ENCODE results near the gene CEACAM19. TPM values are rescaled to one million over a fixed set of nuclear protein-coding genes. Genes with fewer than 3 reads are reported as not detected.
A peak's percentile ranks its signal among the peaks of the same experiment; 100 is the strongest.

Gene CEACAM19
- total and polyA plus RNA-seq, 9 of the 15 experiments (the other 6 are each of a cell fraction or from before 2014, with no cell fraction given), result 0.15 to 0.30 (median 0.23) TPM; not detected in 5

DNA sequence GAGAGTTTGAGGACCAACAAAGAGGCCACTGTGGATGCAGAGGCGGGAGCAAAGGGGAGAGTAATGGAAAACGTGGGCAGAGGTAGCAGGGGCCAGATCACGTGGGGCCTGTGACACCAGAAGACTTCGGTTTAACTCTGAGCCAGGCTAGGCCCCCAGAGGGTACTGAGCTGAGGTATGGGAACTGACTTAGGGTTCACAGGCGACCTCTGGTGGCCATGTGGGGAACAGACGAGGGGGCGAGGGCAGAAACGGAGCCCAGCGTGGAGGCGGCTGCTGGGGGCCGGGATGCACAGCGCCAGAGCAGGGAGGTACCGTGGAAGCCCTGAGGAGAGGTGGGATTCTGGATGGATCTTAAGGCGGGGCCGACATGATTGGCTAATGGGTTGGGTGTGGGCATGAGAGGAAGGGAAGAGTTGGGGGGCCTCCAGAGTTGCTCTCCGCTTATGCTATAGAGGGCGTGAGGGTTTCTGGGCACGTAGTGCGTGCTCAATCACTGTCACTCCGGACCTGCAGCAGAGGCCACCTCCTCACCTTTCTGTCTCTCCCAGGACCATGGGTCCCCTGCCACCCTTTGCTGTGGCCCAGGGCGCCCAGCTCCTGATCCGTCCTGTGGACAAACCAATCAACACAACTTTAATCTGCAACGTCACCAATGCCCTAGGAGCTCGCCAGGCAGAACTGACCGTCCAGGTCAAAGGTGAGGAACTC, 13.9 kb upstream of the CEACAM19 start (continued):
- no peak for TF ChIP-seq ATF1 (CRISPR knock-in tag; IDR thresholded peaks at IDR 0.05)
- TF ChIP-seq ATF1 (tag; IDR thresholded peaks at IDR 0.05), result no peak
- no peak for TF ChIP-seq HNRNPLL (IDR thresholded peaks at IDR 0.05; ENCODE audit: low read depth, low read length, poor library complexity, severe bottlenecking)
- TF ChIP-seq, protein P1, sequence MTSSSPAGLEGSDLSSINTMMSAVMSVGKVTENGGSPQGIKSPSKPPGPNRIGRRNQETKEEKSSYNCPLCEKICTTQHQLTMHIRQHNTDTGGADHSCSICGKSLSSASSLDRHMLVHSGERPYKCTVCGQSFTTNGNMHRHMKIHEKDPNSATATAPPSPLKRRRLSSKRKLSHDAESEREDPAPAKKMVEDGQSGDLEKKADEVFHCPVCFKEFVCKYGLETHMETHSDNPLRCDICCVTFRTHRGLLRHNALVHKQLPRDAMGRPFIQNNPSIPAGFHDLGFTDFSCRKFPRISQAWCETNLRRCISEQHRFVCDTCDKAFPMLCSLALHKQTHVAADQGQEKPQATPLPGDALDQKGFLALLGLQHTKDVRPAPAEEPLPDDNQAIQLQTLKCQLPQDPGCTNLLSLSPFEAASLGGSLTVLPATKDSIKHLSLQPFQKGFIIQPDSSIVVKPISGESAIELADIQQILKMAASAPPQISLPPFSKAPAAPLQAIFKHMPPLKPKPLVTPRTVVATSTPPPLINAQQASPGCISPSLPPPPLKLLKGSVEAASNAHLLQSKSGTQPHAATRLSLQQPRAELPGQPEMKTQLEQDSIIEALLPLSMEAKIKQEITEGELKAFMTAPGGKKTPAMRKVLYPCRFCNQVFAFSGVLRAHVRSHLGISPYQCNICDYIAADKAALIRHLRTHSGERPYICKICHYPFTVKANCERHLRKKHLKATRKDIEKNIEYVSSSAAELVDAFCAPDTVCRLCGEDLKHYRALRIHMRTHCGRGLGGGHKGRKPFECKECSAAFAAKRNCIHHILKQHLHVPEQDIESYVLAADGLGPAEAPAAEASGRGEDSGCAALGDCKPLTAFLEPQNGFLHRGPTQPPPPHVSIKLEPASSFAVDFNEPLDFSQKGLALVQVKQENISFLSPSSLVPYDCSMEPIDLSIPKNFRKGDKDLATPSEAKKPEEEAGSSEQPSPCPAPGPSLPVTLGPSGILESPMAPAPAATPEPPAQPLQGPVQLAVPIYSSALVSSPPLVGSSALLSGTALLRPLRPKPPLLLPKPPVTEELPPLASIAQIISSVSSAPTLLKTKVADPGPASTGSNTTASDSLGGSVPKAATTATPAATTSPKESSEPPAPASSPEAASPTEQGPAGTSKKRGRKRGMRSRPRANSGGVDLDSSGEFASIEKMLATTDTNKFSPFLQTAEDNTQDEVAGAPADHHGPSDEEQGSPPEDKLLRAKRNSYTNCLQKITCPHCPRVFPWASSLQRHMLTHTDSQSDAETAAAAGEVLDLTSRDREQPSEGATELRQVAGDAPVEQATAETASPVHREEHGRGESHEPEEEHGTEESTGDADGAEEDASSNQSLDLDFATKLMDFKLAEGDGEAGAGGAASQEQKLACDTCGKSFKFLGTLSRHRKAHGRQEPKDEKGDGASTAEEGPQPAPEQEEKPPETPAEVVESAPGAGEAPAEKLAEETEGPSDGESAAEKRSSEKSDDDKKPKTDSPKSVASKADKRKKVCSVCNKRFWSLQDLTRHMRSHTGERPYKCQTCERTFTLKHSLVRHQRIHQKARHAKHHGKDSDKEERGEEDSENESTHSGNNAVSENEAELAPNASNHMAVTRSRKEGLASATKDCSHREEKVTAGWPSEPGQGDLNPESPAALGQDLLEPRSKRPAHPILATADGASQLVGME (CRISPR knock-in tag; IDR thresholded peaks at IDR 0.05), result 0 out of 2 replicates have a peak, but pooled peaks have one; percentile 14
- no peak for TF ChIP-seq POLR2AphosphoS5 (IDR thresholded peaks at IDR 0.05; ENCODE audit: control insufficient read depth, insufficient read depth, low read depth, low read length)
- TF ChIP-seq, protein P2, sequence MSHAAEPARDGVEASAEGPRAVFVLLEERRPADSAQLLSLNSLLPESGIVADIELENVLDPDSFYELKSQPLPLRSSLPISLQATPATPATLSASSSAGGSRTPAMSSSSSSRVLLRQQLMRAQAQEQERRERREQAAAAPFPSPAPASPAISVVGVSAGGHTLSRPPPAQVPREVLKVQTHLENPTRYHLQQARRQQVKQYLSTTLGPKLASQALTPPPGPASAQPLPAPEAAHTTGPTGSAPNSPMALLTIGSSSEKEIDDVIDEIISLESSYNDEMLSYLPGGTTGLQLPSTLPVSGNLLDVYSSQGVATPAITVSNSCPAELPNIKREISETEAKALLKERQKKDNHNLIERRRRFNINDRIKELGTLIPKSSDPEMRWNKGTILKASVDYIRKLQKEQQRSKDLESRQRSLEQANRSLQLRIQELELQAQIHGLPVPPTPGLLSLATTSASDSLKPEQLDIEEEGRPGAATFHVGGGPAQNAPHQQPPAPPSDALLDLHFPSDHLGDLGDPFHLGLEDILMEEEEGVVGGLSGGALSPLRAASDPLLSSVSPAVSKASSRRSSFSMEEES (CRISPR knock-in tag; IDR thresholded peaks at IDR 0.05), result peak; percentile 53; the same call in 1 of the 2 replicates
- no peak for TF ChIP-seq KAT2B (IDR thresholded peaks at IDR 0.05; ENCODE audit: low read depth, low read length)
- TF ChIP-seq POLR2G (IDR thresholded peaks at IDR 0.05; ENCODE audit: low read depth, low read length), result 0 out of 2 replicates have a peak, but pooled peaks have one; percentile 36
- no peak for TF ChIP-seq RBM15 (IDR thresholded peaks at IDR 0.05; ENCODE audit: insufficient read depth, low read length)
- TF ChIP-seq ZFP36 (IDR thresholded peaks at IDR 0.05; ENCODE audit: low read depth, low read length, partially characterized antibody), result peak; percentile 39
- peak; percentile 25; the same call in 1 of the 2 replicates for TF ChIP-seq RBFOX2 (IDR thresholded peaks at IDR 0.05; ENCODE audit: low read depth, low read length)
- TF ChIP-seq, protein P3, sequence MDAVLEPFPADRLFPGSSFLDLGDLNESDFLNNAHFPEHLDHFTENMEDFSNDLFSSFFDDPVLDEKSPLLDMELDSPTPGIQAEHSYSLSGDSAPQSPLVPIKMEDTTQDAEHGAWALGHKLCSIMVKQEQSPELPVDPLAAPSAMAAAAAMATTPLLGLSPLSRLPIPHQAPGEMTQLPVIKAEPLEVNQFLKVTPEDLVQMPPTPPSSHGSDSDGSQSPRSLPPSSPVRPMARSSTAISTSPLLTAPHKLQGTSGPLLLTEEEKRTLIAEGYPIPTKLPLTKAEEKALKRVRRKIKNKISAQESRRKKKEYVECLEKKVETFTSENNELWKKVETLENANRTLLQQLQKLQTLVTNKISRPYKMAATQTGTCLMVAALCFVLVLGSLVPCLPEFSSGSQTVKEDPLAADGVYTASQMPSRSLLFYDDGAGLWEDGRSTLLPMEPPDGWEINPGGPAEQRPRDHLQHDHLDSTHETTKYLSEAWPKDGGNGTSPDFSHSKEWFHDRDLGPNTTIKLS (IDR thresholded peaks at IDR 0.05; ENCODE audit: borderline replicate concordance, low read depth), result no peak
- no peak for TF ChIP-seq PHB2 (IDR thresholded peaks at IDR 0.05; ENCODE audit: low read depth)
- TF ChIP-seq SRSF3 (IDR thresholded peaks at IDR 0.05; ENCODE audit: insufficient read depth, low read length), result no peak
- TF ChIP-seq ZNF133 (CRISPR knock-in tag; IDR thresholded peaks at IDR 0.05), result no peak
- TF ChIP-seq, protein P4, sequence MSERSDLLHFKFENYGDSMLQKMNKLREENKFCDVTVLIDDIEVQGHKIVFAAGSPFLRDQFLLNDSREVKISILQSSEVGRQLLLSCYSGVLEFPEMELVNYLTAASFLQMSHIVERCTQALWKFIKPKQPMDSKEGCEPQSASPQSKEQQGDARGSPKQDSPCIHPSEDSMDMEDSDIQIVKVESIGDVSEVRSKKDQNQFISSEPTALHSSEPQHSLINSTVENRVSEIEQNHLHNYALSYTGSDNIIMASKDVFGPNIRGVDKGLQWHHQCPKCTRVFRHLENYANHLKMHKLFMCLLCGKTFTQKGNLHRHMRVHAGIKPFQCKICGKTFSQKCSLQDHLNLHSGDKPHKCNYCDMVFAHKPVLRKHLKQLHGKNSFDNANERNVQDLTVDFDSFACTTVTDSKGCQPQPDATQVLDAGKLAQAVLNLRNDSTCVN (CRISPR knock-in tag; IDR thresholded peaks at IDR 0.05), result peak; percentile 20; the same call in 1 of the 2 replicates
